GM23248 (cell line): Measurements from ENCODE around the gene KIAA1586.

Experiments
- EZH2 ChIP-seq: fragments of 200-600 bp; sonication (generic); IDR thresholded peaks from 2 replicates; pipeline ENCODE4 v1.6.1; 2018; ENCODE audit warnings: antibody characterized with exemption, mild to moderate bottlenecking; ENCODE audit not compliant: insufficient read depth, poor library complexity, severe bottlenecking
- EZH2phosphoT487 ChIP-seq: fragments of 200-600 bp; sonication (generic); IDR thresholded peaks from 2 replicates; pipeline ENCODE4 v1.6.1; 2018; ENCODE audit warnings: antibody characterized with exemption, moderate library complexity, mild to moderate bottlenecking, low read depth; ENCODE audit not compliant: insufficient read depth

- TF ChIP-seq EZH2, result no peak
- no peak for TF ChIP-seq EZH2phosphoT487
These were observed 27.9 kb downstream of the KIAA1586 start for GRCh38 chr6:57074383-57074782.
